Liver (tissue), 9 donors: ENCODE measurements around the gene APBA1. TPM values are rescaled to one million over a fixed set of nuclear protein-coding genes. Genes with fewer than 3 reads are reported as not detected.

Experiments used
- DNase-seq: peaks from one replicate; pipeline ENCODE4 v3.0.0-alpha.2; 2017; ENCODE audit warnings: low spot score
- H3K27ac ChIP-seq, 2 donors: one replicate each; pipeline ENCODE4 v1.7.0; 2013; ENCODE audit warnings: inconsistent platforms in 2 of 2, low read length in 2 of 2, control low read depth in 1 of 2, low read depth in 1 of 2, mild to moderate bottlenecking in 1 of 2
- H3K27me3 ChIP-seq, 4 donors: one replicate each; pipeline versions ENCODE4 v1.6.1 to v1.7.0; 2013; ENCODE audit warnings: low read length in 3 of 4, inconsistent platforms in 1 of 4, mild to moderate bottlenecking in 1 of 4, moderate library complexity in 1 of 4; ENCODE audit not compliant: control insufficient read depth in 4 of 4, insufficient read depth in 4 of 4
- H3K36me3 ChIP-seq, 4 donors: one replicate each; pipeline versions ENCODE4 v1.6.1 to v1.7.0; 2013; ENCODE audit warnings: low read length in 3 of 4, mild to moderate bottlenecking in 3 of 4, low read depth in 1 of 4, moderate library complexity in 1 of 4; ENCODE audit not compliant: control insufficient read depth in 4 of 4, insufficient read depth in 3 of 4
- H3K4me1 ChIP-seq, 4 donors: one replicate each; pipeline versions ENCODE4 v1.6.1 to v1.7.0; 2013; ENCODE audit warnings: low read length in 3 of 4, mild to moderate bottlenecking in 3 of 4, moderate library complexity in 1 of 4; ENCODE audit not compliant: control insufficient read depth in 4 of 4, insufficient read depth in 4 of 4
- H3K4me3 ChIP-seq, 3 donors: one replicate each; pipeline versions ENCODE4 v1.6.1 to v1.7.0; 2013; ENCODE audit warnings: low read length in 3 of 3, control low read depth in 1 of 3, low read depth in 1 of 3, mild to moderate bottlenecking in 1 of 3
- H3K9ac ChIP-seq, 2 donors: one replicate each; pipeline ENCODE4 v1.7.0; 2013; ENCODE audit warnings: low read length in 2 of 2, mild to moderate bottlenecking in 2 of 2, moderate library complexity in 2 of 2, control low read depth in 1 of 2, low read depth in 1 of 2
- H3K9me3 ChIP-seq, 4 donors: one replicate each; pipeline versions ENCODE4 v1.6.1 to v1.7.0; 2013; ENCODE audit warnings: low read length in 3 of 4; ENCODE audit not compliant: control insufficient read depth in 4 of 4
- ATF3 ChIP-seq: IDR thresholded peaks from 2 replicates; pipeline ENCODE4 v1.6.1; 2016; ENCODE audit warnings: antibody characterized with exemption
- CTCF ChIP-seq: fragments of 150-350 bp; IDR thresholded peaks from 2 replicates; pipeline ENCODE4 v1.5.1; 2017; ENCODE audit warnings: improper control_type of control experiment, low read depth, low read length; ENCODE audit not compliant: missing input control
- FOXA1 ChIP-seq: IDR thresholded peaks from 2 replicates; pipeline ENCODE4 v1.6.1; 2016; ENCODE audit warnings: antibody characterized with exemption
- FOXA2 ChIP-seq: IDR thresholded peaks from 2 replicates; pipeline ENCODE4 v1.6.1; 2016; ENCODE audit warnings: antibody characterized with exemption
- GABPA ChIP-seq, 2 donors: IDR thresholded peaks in 1 of 2; conservative IDR thresholded peaks in 1 of 2; 2 replicates each; pipeline ENCODE4 v1.6.1; 2016; ENCODE audit warnings: antibody characterized with exemption in 2 of 2, mild to moderate bottlenecking in 1 of 2, moderate library complexity in 1 of 2
- HNF4A ChIP-seq, 2 donors: conservative IDR thresholded peaks; 2 replicates each; pipeline ENCODE4 v1.6.1; 2016; ENCODE audit warnings: antibody characterized with exemption in 2 of 2, mild to moderate bottlenecking in 2 of 2
- HNF4G ChIP-seq: IDR thresholded peaks from 2 replicates; pipeline ENCODE4 v1.6.1; 2016; ENCODE audit warnings: antibody characterized with exemption
- JUND ChIP-seq, 2 donors: IDR thresholded peaks; 2 replicates each; pipeline ENCODE4 v1.6.1; 2016; ENCODE audit warnings: antibody characterized with exemption in 2 of 2
- NR2F2 ChIP-seq: IDR thresholded peaks from 2 replicates; pipeline ENCODE4 v1.6.1; 2016; ENCODE audit warnings: antibody characterized with exemption
- RAD21 ChIP-seq, 2 donors: IDR thresholded peaks; 2 replicates each; pipeline ENCODE4 v1.6.1; 2016; ENCODE audit warnings: antibody characterized with exemption in 2 of 2, mild to moderate bottlenecking in 2 of 2
- REST ChIP-seq: IDR thresholded peaks from 2 replicates; pipeline ENCODE4 v1.6.1; 2016; ENCODE audit warnings: antibody characterized with exemption, mild to moderate bottlenecking
- RXRA ChIP-seq, 2 donors: IDR thresholded peaks; 2 replicates each; pipeline ENCODE4 v1.6.1; 2017 to 2018; ENCODE audit warnings: antibody characterized with exemption in 2 of 2, mild to moderate bottlenecking in 1 of 2
- SP1 ChIP-seq: IDR thresholded peaks from 2 replicates; pipeline ENCODE4 v1.6.1; 2018; ENCODE audit warnings: antibody characterized with exemption, mild to moderate bottlenecking
- TAF1 ChIP-seq: conservative IDR thresholded peaks from 2 replicates; pipeline ENCODE4 v1.6.1; 2016; ENCODE audit warnings: antibody characterized with exemption, mild to moderate bottlenecking
- YY1 ChIP-seq: IDR thresholded peaks from 2 replicates; pipeline ENCODE4 v1.6.1; 2016; ENCODE audit warnings: antibody characterized with exemption, mild to moderate bottlenecking
- WGBS: extraction: QIAGEN DNeasy Blood & Tissue Kit; methylation state at CpG from one replicate; pipeline ENCODE4 v1.1.7; 2013; 5-methylcytosine and 5-hydroxymethylcytosine counted together
- polyA plus RNA-seq, 2 donors: library from polyadenylated mRNA; stranded (reverse) in 1 of 2; unstranded in 1 of 2; fragments of 200-250 nt in 1 of 2; fragments of >200 nt in 1 of 2; fragmentation: Nextera tagmentation in 1 of 2; extraction: Ambion mirVana in 1 of 2; gene quantifications; one replicate each; pipeline versions ENCODE4 v1.2.1 to v1.2.3, GENCODE V29; 2013 to 2015
- total RNA-seq, 2 donors: library from RNA; depleted of rRNA; stranded (reverse); fragments of >200 nt; gene quantifications; one replicate each; pipeline ENCODE4 v1.2.3, GENCODE V29; 2014
- donor health status: healthy.
- donor health status: healthy.
- donor health status: healthy.
- donor health status: healthy.
- donor health status: healthy.

The APBA1 gene
- total and polyA plus RNA-seq, 4 donors: 2.8 to 19.0 (median 6.1) TPM

- DNase-seq: no peak
- Histone ChIP-seq H3K27ac (no peak overlapping the region), H3K9ac (no peak overlapping the region)
Observed at GRCh38 chr9:69444791-69445190, 227.4 kb downstream of the APBA1 start.

GRCh38 chr9:69444021-69444420 is 228.2 kb downstream of the APBA1 start:
- Histone ChIP-seq H3K9ac (no peak overlapping the region), H3K9me3 (no peaks in the 10 kb centered on the region), H3K27ac (no peak overlapping the region), H3K27me3 (no peaks in the 10 kb centered on the region), H3K4me1 (no peaks in the 10 kb centered on the region), H3K4me3 (no peak overlapping the region), H3K36me3 (peaks cover 0 to 71% (median 28%) of the 10 kb centered on the region in 4 donors)
- 93% methylated on average over 8 of the region's 8 CpGs for WGBS
- no peak for DNase-seq
- TF ChIP-seq CTCF (no peak), SP1 (no peak), JUND (IDR thresholded peaks at IDR 0.05) (no peak), FOXA2 (no peak), HNF4A (conservative IDR thresholded peaks at IDR 0.05) (no peak), NR2F2 (no peak), RAD21 (IDR thresholded peaks at IDR 0.05) (no peak), ATF3 (no peak), REST (no peak)

More at GRCh38 chr9:69444791-69445190, 227.4 kb downstream of the APBA1 start:
- H3K4me3 ChIP-seq: no peak overlapping the region
- H3K4me1 ChIP-seq: no peaks in the 10 kb centered on the region
- no peaks in the 10 kb centered on the region for H3K27me3 ChIP-seq
- TF ChIP-seq GABPA (IDR thresholded peaks at IDR 0.05 in 1 of 2, conservative IDR thresholded peaks at IDR 0.05 in 1 of 2) (no peak), ATF3 (no peak), RAD21 (IDR thresholded peaks at IDR 0.05) (no peak), RXRA (IDR thresholded peaks at IDR 0.05) (no peak), CTCF (no peak), REST (no peak), FOXA1 (no peak), HNF4G (no peak), TAF1 (no peak), YY1 (no peak)
- peaks cover 0 to 79% (median 32%) of the 10 kb centered on the region in 4 donors for H3K36me3 ChIP-seq
- H3K9me3 ChIP-seq: no peaks in the 10 kb centered on the region
- 94% methylated on average over 4 of the region's 4 CpGs for WGBS
